ENCODE results near the gene CFAP410.

- no peak for TF ChIP-seq CEBPB (IDR thresholded peaks at IDR 0.05; ENCODE audit: low read depth, low read length)
- no peak for TF ChIP-seq RFX5 (IDR thresholded peaks at IDR 0.05; ENCODE audit: low read depth, low read length)
- TF ChIP-seq CTCF (conservative IDR thresholded peaks at IDR 0.05; ENCODE audit: low read depth, low read length): no peak
- no peak for TF ChIP-seq MAFK (IDR thresholded peaks at IDR 0.05; ENCODE audit: low read depth, low read length)
These were observed 31.0 kb upstream of the CFAP410 start for GRCh38 chr21:44370027-44370735.
